Mammary epithelial cell (primary cell): ENCODE results near the gene RNPEPL1.

Experiments
- EZH2 ChIP-seq: IDR thresholded peaks from 2 replicates; pipeline ENCODE4 v1.6.1; 2012; ENCODE audit warnings: low read length, inconsistent platforms, borderline replicate concordance
- TF ChIP-seq, protein P1 (sequence below), 2 donors: IDR thresholded peaks in 1 of 2; conservative IDR thresholded peaks in 1 of 2; 2 replicates each; pipeline ENCODE4 v1.5.1; 2011 to 2012; ENCODE audit warnings: inconsistent platforms in 2 of 2, low read length in 2 of 2, mild to moderate bottlenecking in 2 of 2, control low read depth in 1 of 2, low read depth in 1 of 2; ENCODE audit not compliant: insufficient read depth in 1 of 2; ENCODE audit errors: extremely low read depth in 1 of 2

DNA sequence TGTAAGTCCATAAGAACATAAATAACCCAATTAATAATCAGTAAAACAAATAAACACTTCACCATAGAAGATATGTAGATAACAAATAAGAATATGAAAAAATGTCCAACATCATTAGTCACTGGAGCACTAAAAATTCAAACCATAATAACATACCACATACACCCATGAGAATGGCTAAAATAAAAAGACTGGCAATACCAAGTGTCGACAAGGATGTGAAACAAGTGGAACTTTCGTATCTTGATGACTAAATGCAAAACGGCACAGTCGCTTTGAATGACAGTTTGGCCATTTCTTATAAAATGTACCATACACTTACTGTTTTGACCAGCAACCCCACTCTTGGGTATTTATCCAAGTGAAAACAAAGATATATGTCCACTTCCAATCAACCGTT lies 37.2 kb upstream of the RNPEPL1 start:
- TF ChIP-seq, protein P1, sequence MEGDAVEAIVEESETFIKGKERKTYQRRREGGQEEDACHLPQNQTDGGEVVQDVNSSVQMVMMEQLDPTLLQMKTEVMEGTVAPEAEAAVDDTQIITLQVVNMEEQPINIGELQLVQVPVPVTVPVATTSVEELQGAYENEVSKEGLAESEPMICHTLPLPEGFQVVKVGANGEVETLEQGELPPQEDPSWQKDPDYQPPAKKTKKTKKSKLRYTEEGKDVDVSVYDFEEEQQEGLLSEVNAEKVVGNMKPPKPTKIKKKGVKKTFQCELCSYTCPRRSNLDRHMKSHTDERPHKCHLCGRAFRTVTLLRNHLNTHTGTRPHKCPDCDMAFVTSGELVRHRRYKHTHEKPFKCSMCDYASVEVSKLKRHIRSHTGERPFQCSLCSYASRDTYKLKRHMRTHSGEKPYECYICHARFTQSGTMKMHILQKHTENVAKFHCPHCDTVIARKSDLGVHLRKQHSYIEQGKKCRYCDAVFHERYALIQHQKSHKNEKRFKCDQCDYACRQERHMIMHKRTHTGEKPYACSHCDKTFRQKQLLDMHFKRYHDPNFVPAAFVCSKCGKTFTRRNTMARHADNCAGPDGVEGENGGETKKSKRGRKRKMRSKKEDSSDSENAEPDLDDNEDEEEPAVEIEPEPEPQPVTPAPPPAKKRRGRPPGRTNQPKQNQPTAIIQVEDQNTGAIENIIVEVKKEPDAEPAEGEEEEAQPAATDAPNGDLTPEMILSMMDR (conservative IDR thresholded peaks at IDR 0.05 in 1 of 2, IDR thresholded peaks at IDR 0.05 in 1 of 2; ENCODE audit: extremely low read depth in 1 of 2, insufficient read depth in 1 of 2, low read depth in 1 of 2, low read length in 2 of 2), result no peak
- no peak for TF ChIP-seq EZH2
